ENCODE measurements around the gene KCNJ6.

DNA sequence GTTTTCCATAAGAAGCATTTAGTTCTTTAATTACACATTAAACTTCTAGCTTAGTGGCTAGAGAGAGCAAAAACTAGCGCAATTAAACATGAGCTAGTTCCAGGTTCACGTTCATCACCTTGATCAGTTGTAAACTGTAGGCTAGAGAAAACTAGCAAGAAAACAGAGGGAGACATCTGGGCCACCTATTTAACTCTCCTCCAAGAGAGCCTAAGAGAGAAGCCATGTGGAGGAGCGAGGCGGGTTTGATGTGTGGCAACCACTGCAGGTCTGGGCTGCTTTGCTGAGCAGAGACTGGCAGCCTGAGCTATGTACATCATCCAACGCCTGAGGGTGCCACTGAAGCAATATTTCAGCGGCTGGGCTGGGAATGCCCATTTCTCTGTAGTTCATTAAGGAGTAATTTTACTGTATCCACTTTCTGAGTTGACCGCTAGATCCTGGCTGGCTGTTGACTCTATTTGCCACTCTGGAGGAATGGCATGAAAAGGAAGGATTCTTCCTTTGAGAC, 296.7 kb downstream of the KCNJ6 start:
- TF ChIP-seq, protein P1, sequence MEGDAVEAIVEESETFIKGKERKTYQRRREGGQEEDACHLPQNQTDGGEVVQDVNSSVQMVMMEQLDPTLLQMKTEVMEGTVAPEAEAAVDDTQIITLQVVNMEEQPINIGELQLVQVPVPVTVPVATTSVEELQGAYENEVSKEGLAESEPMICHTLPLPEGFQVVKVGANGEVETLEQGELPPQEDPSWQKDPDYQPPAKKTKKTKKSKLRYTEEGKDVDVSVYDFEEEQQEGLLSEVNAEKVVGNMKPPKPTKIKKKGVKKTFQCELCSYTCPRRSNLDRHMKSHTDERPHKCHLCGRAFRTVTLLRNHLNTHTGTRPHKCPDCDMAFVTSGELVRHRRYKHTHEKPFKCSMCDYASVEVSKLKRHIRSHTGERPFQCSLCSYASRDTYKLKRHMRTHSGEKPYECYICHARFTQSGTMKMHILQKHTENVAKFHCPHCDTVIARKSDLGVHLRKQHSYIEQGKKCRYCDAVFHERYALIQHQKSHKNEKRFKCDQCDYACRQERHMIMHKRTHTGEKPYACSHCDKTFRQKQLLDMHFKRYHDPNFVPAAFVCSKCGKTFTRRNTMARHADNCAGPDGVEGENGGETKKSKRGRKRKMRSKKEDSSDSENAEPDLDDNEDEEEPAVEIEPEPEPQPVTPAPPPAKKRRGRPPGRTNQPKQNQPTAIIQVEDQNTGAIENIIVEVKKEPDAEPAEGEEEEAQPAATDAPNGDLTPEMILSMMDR (IDR thresholded peaks at IDR 0.05; ENCODE audit: low read length), result no peak
- TF ChIP-seq EZH2 (IDR thresholded peaks at IDR 0.05; ENCODE audit: borderline replicate concordance, low read length), result no peak
